ENCODE data around the gene CDC20. TPM values are rescaled to one million over a fixed set of nuclear protein-coding genes. Genes with fewer than 3 reads are reported as not detected.

CDC20 gene
- total RNA-seq, 1 experiment from 2014 or later = 349 TPM

DNA sequence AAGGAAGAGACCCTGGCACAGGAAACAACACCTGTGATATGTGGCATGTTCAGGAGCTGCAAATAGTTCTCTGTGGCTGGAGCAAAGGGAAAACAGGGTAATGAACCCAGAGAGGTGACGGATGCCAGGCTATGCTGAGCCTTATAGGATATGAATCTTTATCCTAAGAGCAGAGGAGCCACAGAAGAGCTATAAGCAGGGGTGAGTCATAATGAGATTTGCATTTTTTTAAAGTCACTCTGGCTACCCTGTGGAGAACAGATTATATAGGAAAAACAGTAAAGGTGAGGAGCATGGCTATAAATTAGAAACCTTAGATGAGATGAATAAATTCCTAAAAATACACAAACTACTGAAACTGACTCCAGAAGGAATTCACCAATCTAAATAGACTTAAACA is 34.0 kb upstream of the CDC20 start:
- ChIA-PET POLR2A (ENCODE audit: unreplicated experiment) (no interaction called here), CTCF (no interaction called here)
- H3K4me2 ChIP-seq (ENCODE audit: low read length) = no peak overlapping the region
- no peak overlapping the region for H2AFZ ChIP-seq (ENCODE audit: low read length)
- H3K9me2 ChIP-seq (replicated peaks; ENCODE audit: low read length) = no peaks in the 10 kb centered on the region
- H4K20me1 ChIP-seq (ENCODE audit: low read length) = no peaks in the 10 kb centered on the region
- DNase-seq (no peak), ATAC-seq (no peak)
- H3K27ac ChIP-seq (ENCODE audit: low read length) = no peak overlapping the region
- H3K27me3 ChIP-seq (ENCODE audit: low read length) = no peaks in the 10 kb centered on the region
- no peaks in the 10 kb centered on the region for H3K79me2 ChIP-seq (ENCODE audit: low read length)
- intact Hi-C loops (cut with micrococcal nuclease) = no loop called here
- H3K9ac ChIP-seq (ENCODE audit: low read length) = no peak overlapping the region
- no peaks in the 10 kb centered on the region for H3F3A ChIP-seq (ENCODE audit: low read length, unreplicated experiment)
- H3K4me1 ChIP-seq (ENCODE audit: insufficient read depth, low read length) = peaks cover under 1% of the 10 kb centered on the region
- H3K4me3 ChIP-seq (ENCODE audit: low read length) = no peak overlapping the region
- no peaks in the 10 kb centered on the region for H3K9me3 ChIP-seq (ENCODE audit: low read length)
- no peaks in the 10 kb centered on the region for H3K36me3 ChIP-seq (ENCODE audit: low read depth, low read length)
- TF ChIP-seq, protein P1, sequence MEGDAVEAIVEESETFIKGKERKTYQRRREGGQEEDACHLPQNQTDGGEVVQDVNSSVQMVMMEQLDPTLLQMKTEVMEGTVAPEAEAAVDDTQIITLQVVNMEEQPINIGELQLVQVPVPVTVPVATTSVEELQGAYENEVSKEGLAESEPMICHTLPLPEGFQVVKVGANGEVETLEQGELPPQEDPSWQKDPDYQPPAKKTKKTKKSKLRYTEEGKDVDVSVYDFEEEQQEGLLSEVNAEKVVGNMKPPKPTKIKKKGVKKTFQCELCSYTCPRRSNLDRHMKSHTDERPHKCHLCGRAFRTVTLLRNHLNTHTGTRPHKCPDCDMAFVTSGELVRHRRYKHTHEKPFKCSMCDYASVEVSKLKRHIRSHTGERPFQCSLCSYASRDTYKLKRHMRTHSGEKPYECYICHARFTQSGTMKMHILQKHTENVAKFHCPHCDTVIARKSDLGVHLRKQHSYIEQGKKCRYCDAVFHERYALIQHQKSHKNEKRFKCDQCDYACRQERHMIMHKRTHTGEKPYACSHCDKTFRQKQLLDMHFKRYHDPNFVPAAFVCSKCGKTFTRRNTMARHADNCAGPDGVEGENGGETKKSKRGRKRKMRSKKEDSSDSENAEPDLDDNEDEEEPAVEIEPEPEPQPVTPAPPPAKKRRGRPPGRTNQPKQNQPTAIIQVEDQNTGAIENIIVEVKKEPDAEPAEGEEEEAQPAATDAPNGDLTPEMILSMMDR (conservative IDR thresholded peaks at IDR 0.05; ENCODE audit: low read depth, low read length) = no peak
- TF ChIP-seq EZH2phosphoT487 (IDR thresholded peaks at IDR 0.05; ENCODE audit: borderline replicate concordance, low read length) (no peak), EZH2 (IDR thresholded peaks at IDR 0.05; ENCODE audit: low read length, unreplicated experiment) (no peak)
- BruUV-seq (replicated peaks) = no TSS peak

DNA sequence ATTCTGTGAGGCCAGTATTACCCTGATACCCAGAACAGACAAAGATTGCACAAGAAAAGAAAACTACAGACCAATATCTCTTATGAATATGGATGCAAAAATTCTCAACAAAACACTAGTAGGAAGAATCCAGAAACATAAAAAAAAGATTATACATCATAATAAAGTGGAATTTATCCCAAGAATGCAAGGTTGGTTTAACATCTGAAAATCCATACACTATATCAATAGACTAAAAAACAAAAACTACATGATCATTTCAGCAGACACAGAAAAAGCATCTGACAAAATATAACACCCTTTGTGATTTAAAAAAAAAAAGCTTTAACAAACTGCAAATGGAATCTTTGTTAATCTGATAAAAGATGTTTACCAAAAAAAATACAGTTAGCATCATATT is 33.4 kb upstream of the CDC20 start:
- H3F3A ChIP-seq (ENCODE audit: low read length, unreplicated experiment) = no peaks in the 10 kb centered on the region
- no peak overlapping the region for H2AFZ ChIP-seq (ENCODE audit: low read length)
- no peaks in the 10 kb centered on the region for H4K20me1 ChIP-seq (ENCODE audit: low read length)
- no peak overlapping the region for H3K4me2 ChIP-seq (ENCODE audit: low read length)
- no peak for ATAC-seq
- no TSS peak for BruUV-seq (replicated peaks)
- no peaks in the 10 kb centered on the region for H3K79me2 ChIP-seq (ENCODE audit: low read length)
- H3K4me3 ChIP-seq (ENCODE audit: low read length) = no peak overlapping the region
- no peaks in the 10 kb centered on the region for H3K36me3 ChIP-seq (ENCODE audit: low read depth, low read length)
- no peaks in the 10 kb centered on the region for H3K9me3 ChIP-seq (ENCODE audit: low read length)
- no peaks in the 10 kb centered on the region for H3K9me2 ChIP-seq (replicated peaks; ENCODE audit: low read length)
- CTCF ChIA-PET = no interaction called here
- intact Hi-C loops (cut with micrococcal nuclease) = no loop called here
- no peak for DNase-seq
- peaks cover 6% of the 10 kb centered on the region for H3K4me1 ChIP-seq (ENCODE audit: insufficient read depth, low read length)
- no peaks in the 10 kb centered on the region for H3K27me3 ChIP-seq (ENCODE audit: low read length)
- POLR2A ChIA-PET (ENCODE audit: unreplicated experiment) = no interaction called here
- TF ChIP-seq EZH2phosphoT487 (IDR thresholded peaks at IDR 0.05; ENCODE audit: borderline replicate concordance, low read length) (no peak), EZH2 (IDR thresholded peaks at IDR 0.05; ENCODE audit: low read length, unreplicated experiment) (no peak)
- TF ChIP-seq, protein P1 (conservative IDR thresholded peaks at IDR 0.05; ENCODE audit: low read depth, low read length) = no peak
- H3K27ac ChIP-seq (ENCODE audit: low read length) = no peak overlapping the region
- no peak overlapping the region for H3K9ac ChIP-seq (ENCODE audit: low read length)

DNA sequence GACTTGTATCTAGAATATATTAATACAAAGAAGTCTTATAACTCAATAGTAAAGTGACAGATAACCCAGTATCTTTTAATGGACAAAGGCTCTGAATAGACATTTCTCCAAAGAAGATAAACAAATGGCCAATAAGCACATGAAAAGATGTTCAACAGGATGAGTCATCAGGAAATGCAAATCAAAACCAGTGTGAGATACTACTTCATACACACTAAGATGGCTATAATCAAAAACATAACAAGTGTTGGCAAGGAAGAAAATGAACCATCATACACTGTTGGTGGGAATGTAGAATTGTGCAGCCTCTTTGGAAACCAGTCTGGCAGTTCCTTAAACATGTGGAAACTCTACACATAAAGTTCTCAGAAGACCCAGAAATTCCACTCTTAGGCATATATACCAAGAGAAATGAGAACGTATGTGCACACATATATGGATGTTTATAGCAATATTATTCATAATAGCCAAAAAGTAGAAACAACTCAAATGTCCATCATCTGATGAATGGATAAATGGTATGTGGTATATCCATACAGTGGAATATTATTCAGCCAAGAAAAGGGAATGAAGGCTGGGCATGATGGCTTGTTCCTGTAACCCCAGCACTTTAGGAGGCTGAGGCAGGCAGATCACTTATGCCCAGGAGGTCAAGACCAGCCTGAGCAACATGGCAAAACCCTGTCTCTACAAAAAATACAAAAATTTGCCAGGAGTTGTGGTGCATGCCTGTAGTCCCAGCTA is 31.1 kb upstream of the CDC20 start:
- no peaks in the 10 kb centered on the region for H3K36me3 ChIP-seq (ENCODE audit: low read depth, low read length)
- POLR2A ChIA-PET (ENCODE audit: unreplicated experiment) = no interaction called here
- no peaks in the 10 kb centered on the region for H3F3A ChIP-seq (ENCODE audit: low read length, unreplicated experiment)
- intact Hi-C loops (cut with micrococcal nuclease) = no loop called here
- TF ChIP-seq, protein P1 (conservative IDR thresholded peaks at IDR 0.05; ENCODE audit: low read depth, low read length) = no peak
- TF ChIP-seq EZH2 (IDR thresholded peaks at IDR 0.05; ENCODE audit: low read length, unreplicated experiment) (no peak), EZH2phosphoT487 (IDR thresholded peaks at IDR 0.05; ENCODE audit: borderline replicate concordance, low read length) (no peak)
- H4K20me1 ChIP-seq (ENCODE audit: low read length) = no peaks in the 10 kb centered on the region
- no peak overlapping the region for H3K27ac ChIP-seq (ENCODE audit: low read length)
- no peak overlapping the region for H3K9ac ChIP-seq (ENCODE audit: low read length)
- H3K4me1 ChIP-seq (ENCODE audit: insufficient read depth, low read length) = peaks cover 8% of the 10 kb centered on the region
- H3K27me3 ChIP-seq (ENCODE audit: low read length) = no peaks in the 10 kb centered on the region
- no peak for DNase-seq
- H3K79me2 ChIP-seq (ENCODE audit: low read length) = no peaks in the 10 kb centered on the region
- CTCF ChIA-PET = no interaction called here
- H3K4me2 ChIP-seq (ENCODE audit: low read length) = no peak overlapping the region
- no peak overlapping the region for H2AFZ ChIP-seq (ENCODE audit: low read length)
- no peak overlapping the region for H3K4me3 ChIP-seq (ENCODE audit: low read length)
- BruUV-seq (replicated peaks) = no TSS peak
- no peaks in the 10 kb centered on the region for H3K9me3 ChIP-seq (ENCODE audit: low read length)
- ATAC-seq = no peak
- H3K9me2 ChIP-seq (replicated peaks; ENCODE audit: low read length) = no peaks in the 10 kb centered on the region
